Measurements from ENCODE around the gene HMGXB3.

The HMGXB3 gene

GRCh38 chr5:150051657-150052195 is 51.2 kb downstream of the HMGXB3 start:
- peaks cover 99% of the 10 kb centered on the region for H3K36me3 ChIP-seq
- no peaks in the 10 kb centered on the region for H3K4me1 ChIP-seq (ENCODE audit: control insufficient read depth in 1 of 2, insufficient read depth in 1 of 2, low read depth in 1 of 2, low read length in 1 of 2)
- H3K27ac ChIP-seq = no peak overlapping the region
- H3K4me3 ChIP-seq (ENCODE audit: low read depth in 1 of 2, low read length in 1 of 2) = no peak overlapping the region
- no peaks in the 10 kb centered on the region for H3K9me3 ChIP-seq
- TF ChIP-seq CTCF (IDR thresholded peaks at IDR 0.05) = no peak
- H3K27me3 ChIP-seq = no peaks in the 10 kb centered on the region

GRCh38 chr5:150052226-150052955 is 51.9 kb downstream of the HMGXB3 start:
- Histone ChIP-seq H3K27ac (no peak overlapping the region), H3K36me3 (peaks cover 100% of the 10 kb centered on the region), H3K4me1 (ENCODE audit: control insufficient read depth in 1 of 2, insufficient read depth in 1 of 2, low read depth in 1 of 2, low read length in 1 of 2) (no peaks in the 10 kb centered on the region)

GRCh38 chr5:150052956-150053712 is 52.6 kb downstream of the HMGXB3 start:
- Histone ChIP-seq H3K27me3 (no peaks in the 10 kb centered on the region), H3K36me3 (peaks cover 100% of the 10 kb centered on the region), H3K27ac (no peak overlapping the region), H3K4me1 (ENCODE audit: control insufficient read depth in 1 of 2, insufficient read depth in 1 of 2, low read depth in 1 of 2, low read length in 1 of 2) (no peaks in the 10 kb centered on the region), H3K4me3 (ENCODE audit: low read depth in 1 of 2, low read length in 1 of 2) (no peak overlapping the region), H3K9me3 (no peaks in the 10 kb centered on the region)
- TF ChIP-seq CTCF (IDR thresholded peaks at IDR 0.05) = no peak

More at GRCh38 chr5:150052226-150052955, 51.9 kb downstream of the HMGXB3 start:
- Histone ChIP-seq H3K27me3 (no peaks in the 10 kb centered on the region), H3K4me3 (ENCODE audit: low read depth in 1 of 2, low read length in 1 of 2) (no peak overlapping the region), H3K9me3 (no peaks in the 10 kb centered on the region)
- no peak for TF ChIP-seq CTCF (IDR thresholded peaks at IDR 0.05)

GRCh38 chr5:150053713-150054392 is 53.3 kb downstream of the HMGXB3 start:
- Histone ChIP-seq H3K36me3 (peaks cover 100% of the 10 kb centered on the region), H3K9me3 (no peaks in the 10 kb centered on the region), H3K4me1 (ENCODE audit: control insufficient read depth in 1 of 2, insufficient read depth in 1 of 2, low read depth in 1 of 2, low read length in 1 of 2) (peaks cover 0 to 2% of the 10 kb centered on the region in 2 experiments), H3K4me3 (ENCODE audit: low read depth in 1 of 2, low read length in 1 of 2) (no peak overlapping the region), H3K27me3 (no peaks in the 10 kb centered on the region), H3K27ac (no peak overlapping the region)
- TF ChIP-seq CTCF (IDR thresholded peaks at IDR 0.05) = no peak

- peaks cover 0 to 2% of the 10 kb centered on the region in 2 experiments for H3K4me1 ChIP-seq (ENCODE audit: control insufficient read depth in 1 of 2, insufficient read depth in 1 of 2, low read depth in 1 of 2, low read length in 1 of 2)
- H3K27me3 ChIP-seq = no peaks in the 10 kb centered on the region
- H3K4me3 ChIP-seq (ENCODE audit: low read depth in 1 of 2, low read length in 1 of 2) = no peak overlapping the region
- H3K27ac ChIP-seq = no peak overlapping the region
- no peaks in the 10 kb centered on the region for H3K9me3 ChIP-seq
- peaks cover 100% of the 10 kb centered on the region for H3K36me3 ChIP-seq
- no peak for TF ChIP-seq CTCF (IDR thresholded peaks at IDR 0.05)
Measured at GRCh38 chr5:150054569-150054968, 54.0 kb downstream of the HMGXB3 start.
